Keratinocyte (primary cell): ENCODE results near the gene DPH7. TPM values are rescaled to one million over a fixed set of nuclear protein-coding genes. Genes with fewer than 3 reads are reported as not detected.

ENCODE experiments used
- DNase-seq: peaks from one replicate; pipeline ENCODE4 v3.0.0-alpha.2; 2011; ENCODE audit warnings: low read depth, missing footprints, low spot score
- FAIRE-seq: peaks from 2 replicates; lab custom pipeline; 2011; peaks lifted over from hg19 to GRCh38; lab: Jason Lieb, UNC
- H2AFZ ChIP-seq: 2 replicates; pipeline ENCODE4 v1.6.0; 2012; ENCODE audit warnings: low read length, control low read depth, inconsistent platforms; ENCODE audit not compliant: control insufficient read depth
- H3K27ac ChIP-seq: 2 replicates; pipeline ENCODE4 v1.5.1; 2011; ENCODE audit warnings: low read length; ENCODE audit not compliant: control insufficient read depth, insufficient read depth
- H3K27me3 ChIP-seq: 3 replicates; pipeline ENCODE4 v1.6.0; 2011; ENCODE audit warnings: low read length; ENCODE audit not compliant: control insufficient read depth, insufficient read depth; ENCODE audit errors: extremely low read depth
- H3K36me3 ChIP-seq, 2 experiments: 2 replicates in 1 of 2; 3 replicates in 1 of 2; pipeline ENCODE4 v1.5.1; 2011; ENCODE audit warnings: low read length in 2 of 2, mild to moderate bottlenecking in 1 of 2; ENCODE audit not compliant: control insufficient read depth in 2 of 2, insufficient read depth in 2 of 2; ENCODE audit errors: extremely low read depth in 1 of 2
- H3K4me1 ChIP-seq: 3 replicates; pipeline ENCODE4 v1.5.1; 2011; ENCODE audit warnings: low read length; ENCODE audit not compliant: control insufficient read depth, insufficient read depth; ENCODE audit errors: extremely low read depth
- H3K4me2 ChIP-seq: 3 replicates; pipeline ENCODE4 v1.6.0; 2011; ENCODE audit warnings: low read depth, low read length; ENCODE audit not compliant: control insufficient read depth, insufficient read depth; ENCODE audit errors: extremely low read depth
- H3K4me3 ChIP-seq, 3 experiments: fragments of 200-600 bp in 1 of 3; sonication (generic) in 1 of 3; 2 replicates in 2 of 3; 3 replicates in 1 of 3; pipeline ENCODE4 v1.5.1; 2011 to 2016; ENCODE audit warnings: low read length in 3 of 3, mild to moderate bottlenecking in 3 of 3, control low read depth in 2 of 3, inconsistent platforms in 1 of 3, low read depth in 1 of 3, mixed read lengths in 1 of 3, mixed run types in 1 of 3, moderate library complexity in 1 of 3; ENCODE audit not compliant: control insufficient read depth in 2 of 3, insufficient read depth in 2 of 3; ENCODE audit errors: extremely low read depth in 1 of 3
- H3K79me2 ChIP-seq: 2 replicates; pipeline ENCODE4 v1.6.0; 2012; ENCODE audit warnings: low read length; ENCODE audit not compliant: control insufficient read depth, insufficient read depth
- H3K9ac ChIP-seq: 3 replicates; pipeline ENCODE4 v1.6.0; 2011; ENCODE audit warnings: low read length; ENCODE audit not compliant: control insufficient read depth, insufficient read depth; ENCODE audit errors: extremely low read depth
- H3K9me1 ChIP-seq: 3 replicates; pipeline ENCODE4 v1.6.0; 2011; ENCODE audit warnings: low read length; ENCODE audit not compliant: control insufficient read depth, insufficient read depth; ENCODE audit errors: extremely low read depth
- H3K9me3 ChIP-seq: 2 replicates; pipeline ENCODE4 v1.5.1; 2012; ENCODE audit warnings: low read depth, low read length; ENCODE audit not compliant: control insufficient read depth
- H4K20me1 ChIP-seq: 3 replicates; pipeline ENCODE4 v1.6.0; 2011; ENCODE audit warnings: low read length; ENCODE audit not compliant: control insufficient read depth, insufficient read depth; ENCODE audit errors: extremely low read depth
- CTCF ChIP-seq, 3 experiments: IDR thresholded peaks in 1 of 3; conservative IDR thresholded peaks in 1 of 3; optimal IDR thresholded peaks in 1 of 3; 2 replicates in 2 of 3; 3 replicates in 1 of 3; pipeline versions ENCODE3 to v1.5.1; 2011; ENCODE audit warnings: low read length in 3 of 3, mild to moderate bottlenecking in 3 of 3, moderate library complexity in 2 of 3, control low read depth in 1 of 3, inconsistent platforms in 1 of 3; ENCODE audit not compliant: insufficient read depth in 2 of 3; ENCODE audit errors: extremely low read depth in 1 of 3
- EZH2 ChIP-seq: IDR thresholded peaks from one replicate; pipeline ENCODE4 v1.6.1; 2012; ENCODE audit warnings: inconsistent platforms, mild to moderate bottlenecking, low read length, moderate library complexity
- dilution Hi-C: fragments of 300-500 bp; cut with MboI; formaldehyde crosslinking; loops from one replicate; pipeline ENCODE4 v1.7.0; 2020; ENCODE audit warnings: low sequenced_read_pairs; ENCODE audit not compliant: extremely low pct_ligation_motif_present
- polyA plus RNA-seq, 5 experiments: library from polyadenylated mRNA; depleted of rRNA in 3 of 5; stranded (reverse) in 3 of 5; stranded (forward) in 1 of 5; unstranded in 1 of 5; fragments of >200 nt; gene quantifications; 1 replicate in 1 of 5; 2 replicates in 3 of 5; 3 replicates in 1 of 5; pipeline versions ENCODE4 v1.2.1 to v1.2.3, GENCODE V29; 2011 to 2012; ENCODE audit warnings: missing spikeins in 2 of 5, low read depth in 1 of 5, low replicate concordance in 1 of 5

Gene DPH7
- polyA plus RNA-seq, 1 donor (not counting 4 experiments of a cell fraction or from before 2014, with no cell fraction given): 25.3 TPM

GRCh38 chr9:137592767-137593166, 14.0 kb upstream of the DPH7 start:
- Histone ChIP-seq H3K27me3 (no peaks in the 10 kb centered on the region), H3K4me3 (no peak overlapping the region), H3K36me3 (peaks cover 5 to 9% of the 10 kb centered on the region in 2 experiments), H3K4me1 (peaks cover 13% of the 10 kb centered on the region), H3K79me2 (peaks cover 24% of the 10 kb centered on the region), H3K9me3 (no peaks in the 10 kb centered on the region), H3K4me2 (no peak overlapping the region), H3K27ac (no peak overlapping the region), H3K9me1 (no peaks in the 10 kb centered on the region), H4K20me1 (peaks cover 5% of the 10 kb centered on the region), H2AFZ (no peak overlapping the region), H3K9ac (no peak overlapping the region)
- dilution Hi-C loops: no loop called here
- TF ChIP-seq CTCF (optimal IDR thresholded peaks at IDR 0.05 in 1 of 3, IDR thresholded peaks at IDR 0.05 in 1 of 3, conservative IDR thresholded peaks at IDR 0.05 in 1 of 3; ENCODE audit: extremely low read depth in 1 of 3, insufficient read depth in 2 of 3, low read length in 3 of 3) (no peak), EZH2 (no peak)
- FAIRE-seq: no peak
- DNase-seq: no peak

- Histone ChIP-seq H3K9me1 (no peaks in the 10 kb centered on the region), H3K27me3 (no peaks in the 10 kb centered on the region), H3K27ac (peak within 1 kb of the TSS; percentile 68), H3K4me3 (peak within 1 kb of the TSS; percentile 57 to 92 (median 90)), H3K4me1 (peaks cover 13% of the 10 kb centered on the region), H3K4me2 (peak within 1 kb of the TSS; percentile 97), H4K20me1 (peaks cover 6% of the 10 kb centered on the region), H3K9ac (peak within 1 kb of the TSS; percentile 83), H3K79me2 (peaks cover 36% of the 10 kb centered on the region), H3K9me3 (no peaks in the 10 kb centered on the region), H2AFZ (peak within 1 kb of the TSS; percentile 87), H3K36me3 (peaks cover 19 to 27% of the 10 kb centered on the region in 2 experiments)
- dilution Hi-C loops: no loop called here
- no peak for DNase-seq
- TF ChIP-seq EZH2 (no peak), CTCF (optimal IDR thresholded peaks at IDR 0.05 in 1 of 3, IDR thresholded peaks at IDR 0.05 in 1 of 3, conservative IDR thresholded peaks at IDR 0.05 in 1 of 3; ENCODE audit: extremely low read depth in 1 of 3, insufficient read depth in 2 of 3, low read length in 3 of 3) (peak in 1 of 3 experiments; percentile 5)
- no peak for FAIRE-seq
Observed at GRCh38 chr9:137590469-137591383, 12.0 kb upstream of the DPH7 start, which contains the start of gene ZMYND19. Gene ZMYND19, minus strand, starts transcription at chr9:137590512. Its CDS starts 249 bp downstream, at chr9:137590263.
